K562 (cell line): ENCODE data around the gene NRCAM. TPM values are rescaled to one million over a fixed set of nuclear protein-coding genes. Genes with fewer than 3 reads are reported as not detected.

Experiments used
- ARHGAP35 ChIP-seq: fragments of 450-650 bp; IDR thresholded peaks from 2 replicates; pipeline ENCODE4 v1.6.1; 2018; ENCODE audit not compliant: partially characterized antibody
- ASH1L ChIP-seq: fragments of 450-650 bp; IDR thresholded peaks from 2 replicates; pipeline ENCODE4 v1.6.1; 2018; ENCODE audit warnings: borderline replicate concordance, mild to moderate bottlenecking, low read depth; ENCODE audit not compliant: partially characterized antibody
- DLX4 ChIP-seq: fragments of 250-450 bp; sonication (Bioruptor Pico); IDR thresholded peaks from 2 replicates; pipeline ENCODE4 v1.6.1; 2021; ENCODE audit warnings: mild to moderate bottlenecking
- E2F1 ChIP-seq: sonication (generic); formaldehyde crosslinking; IDR thresholded peaks from 2 replicates; pipeline ENCODE4 v1.8.1; 2023; ENCODE audit warnings: mild to moderate bottlenecking, missing genetic modification reagents, moderate library complexity
- E4F1 ChIP-seq: fragments of 250-450 bp; sonication (Bioruptor Pico); IDR thresholded peaks from 2 replicates; pipeline ENCODE4 v1.5.0; 2021; ENCODE audit warnings: mild to moderate bottlenecking, borderline replicate concordance
- ETV1 ChIP-seq: fragments of 450-650 bp; conservative IDR thresholded peaks from 2 replicates; pipeline ENCODE4 v1.6.1; 2016; ENCODE audit warnings: missing genetic modification characterization, control low read depth, low read depth, missing compliant biosample characterization
- MAZ ChIP-seq, 2 experiments: fragments of 450-650 bp in 1 of 2; sonication (generic) in 1 of 2; formaldehyde crosslinking; IDR thresholded peaks in 1 of 2; conservative IDR thresholded peaks in 1 of 2; 2 replicates each; pipeline versions ENCODE4 v1.4.0 to v1.5.0; 2020; ENCODE audit warnings: mild to moderate bottlenecking in 1 of 2, missing genetic modification reagents in 1 of 2
- MTA1 ChIP-seq: fragments of 450-650 bp; IDR thresholded peaks from 2 replicates; pipeline ENCODE4 v1.6.1; 2017; ENCODE audit warnings: borderline replicate concordance
- NR2C2 ChIP-seq, 2 experiments: fragments of 200-800 bp in 1 of 2; sonication (Bioruptor generic) in 1 of 2; sonication (generic) in 1 of 2; formaldehyde crosslinking in 1 of 2; IDR thresholded peaks; 2 replicates each; pipeline versions ENCODE4 v1.6.1 to v1.8.0; 2016 to 2022; ENCODE audit warnings: mild to moderate bottlenecking in 1 of 2, missing compliant biosample characterization in 1 of 2, missing genetic modification characterization in 1 of 2, missing genetic modification reagents in 1 of 2
- PHB ChIP-seq: fragments of 250-450 bp; sonication (Bioruptor Pico); IDR thresholded peaks from 2 replicates; pipeline ENCODE4 v1.5.0; 2021
- SRSF9 ChIP-seq: fragments of 200-400 bp; formaldehyde crosslinking; IDR thresholded peaks from 2 replicates; pipeline ENCODE4 v1.6.1; 2017; ENCODE audit warnings: low read depth, low read length, borderline replicate concordance
- TFAM ChIP-seq: fragments of 250-450 bp; sonication (Bioruptor Pico); conservative IDR thresholded peaks from 2 replicates; pipeline ENCODE4 v1.5.0; 2021; ENCODE audit warnings: mild to moderate bottlenecking, moderate library complexity
- TOE1 ChIP-seq, 2 experiments: fragments of 450-650 bp in 1 of 2; sonication (generic) in 1 of 2; formaldehyde crosslinking in 1 of 2; IDR thresholded peaks; 2 replicates each; pipeline versions ENCODE4 v1.7.1 to v1.8.0; 2016 to 2022; ENCODE audit warnings: borderline replicate concordance in 2 of 2, mild to moderate bottlenecking in 2 of 2, antibody characterized with exemption in 1 of 2, inconsistent platforms in 1 of 2, low read depth in 1 of 2, missing genetic modification reagents in 1 of 2, moderate library complexity in 1 of 2
- ZFP30 ChIP-seq: fragments of 250-450 bp; sonication (Bioruptor Pico); IDR thresholded peaks from 2 replicates; pipeline ENCODE4 v1.8.0; 2022; ENCODE audit warnings: moderate library complexity, mild to moderate bottlenecking, inconsistent platforms, borderline replicate concordance
- ZHX1 ChIP-seq: fragments of 150-350 bp; conservative IDR thresholded peaks from 2 replicates; pipeline ENCODE4 v1.6.1; 2014; ENCODE audit warnings: low read length
- ZNF263 ChIP-seq: sonication (generic); formaldehyde crosslinking; IDR thresholded peaks from 2 replicates; pipeline ENCODE4 v1.8.0; 2022; ENCODE audit warnings: mild to moderate bottlenecking, missing genetic modification reagents, borderline replicate concordance
- ZNF395 ChIP-seq: fragments of 200-800 bp; sonication (Bioruptor generic); IDR thresholded peaks from 2 replicates; pipeline ENCODE4 v1.6.1; 2017; ENCODE audit warnings: missing genetic modification characterization, missing compliant biosample characterization
- ZNF785 ChIP-seq: fragments of 250-450 bp; sonication (Bioruptor Pico); IDR thresholded peaks from 2 replicates; pipeline ENCODE4 v1.4.0; 2020; ENCODE audit warnings: mild to moderate bottlenecking
- polyA plus RNA-seq, 8 experiments: library from polyadenylated mRNA; depleted of rRNA in 4 of 8; stranded (reverse) in 5 of 8; unstranded in 3 of 8; fragments of >200 nt; fragmentation: Nextera tagmentation in 2 of 8; fragmentation: Illumina TruSeq in 1 of 8; extraction: Ambion mirVana in 2 of 8; extraction: Trizol in 1 of 8; gene quantifications; 2 replicates each; pipeline versions ENCODE4 v1.2.1 to v1.2.3, GENCODE V29; 2011 to 2014; ENCODE audit warnings: inconsistent platforms in 1 of 8, missing spikeins in 1 of 8
- total RNA-seq, 7 experiments: library from RNA; depleted of rRNA in 6 of 7; stranded (reverse); fragments of >200 nt in 6 of 7; fragmentation: Illumina TruSeq in 2 of 7; extraction: Trizol in 2 of 7; gene quantifications; 2 replicates each; pipeline versions ENCODE4 v1.2.1 to v1.2.3, GENCODE V29; 2011 to 2021; ENCODE audit warnings: low replicate concordance in 1 of 7

NRCAM gene
- total and polyA plus RNA-seq, 9 of the 15 experiments (the other 6 are each of a cell fraction or from before 2014, with no cell fraction given): 0.03 to 0.54 (median 0.12) TPM; not detected in 1

- TF ChIP-seq TFAM (CRISPR knock-in tag): no peak
- TF ChIP-seq DLX4 (CRISPR knock-in tag): no peak
- TF ChIP-seq PHB (CRISPR knock-in tag): no peak
- no peak for TF ChIP-seq TOE1 (IDR thresholded peaks at IDR 0.05; ENCODE audit: borderline replicate concordance)
- no peak for TF ChIP-seq TOE1 (CRISPR knock-in tag; IDR thresholded peaks at IDR 0.05; ENCODE audit: borderline replicate concordance, low read depth)
- peak; percentile 1; the same call in 1 of the 2 replicates for TF ChIP-seq MTA1
- no peak for TF ChIP-seq E4F1 (CRISPR knock-in tag)
- TF ChIP-seq ZHX1: no peak
- no peak for TF ChIP-seq NR2C2 (CRISPR knock-in tag; IDR thresholded peaks at IDR 0.05)
- no peak for TF ChIP-seq NR2C2 (tag; IDR thresholded peaks at IDR 0.05)
- TF ChIP-seq ZNF395 (CRISPR knock-in tag): no peak
- TF ChIP-seq ZNF263 (CRISPR knock-in tag): no peak
- TF ChIP-seq ARHGAP35: no peak
- TF ChIP-seq SRSF9: no peak
- TF ChIP-seq ETV1: peak; percentile 59
- TF ChIP-seq MAZ (CRISPR knock-in tag; conservative IDR thresholded peaks at IDR 0.05 in 1 of 2, IDR thresholded peaks at IDR 0.05 in 1 of 2): peak in 1 of 2 experiments; percentile 38; a peak in 2 of 4 replicates
- TF ChIP-seq ASH1L: no peak
- no peak for TF ChIP-seq E2F1
- no peak for TF ChIP-seq ZFP30 (CRISPR knock-in tag)
- TF ChIP-seq ZNF785 (CRISPR knock-in tag): no peak
Observed at GRCh38 chr7:108235451-108236061, 220.7 kb downstream of the NRCAM start (continued).
